Activated naive CD4-positive, alpha-beta T cell treated with anti-CD3 and anti-CD28 coated beads, Interleukin-2, amount 10 ng/mL, durations not matched to agents 7 days and 5 days (primary cell): Measurements from ENCODE around the gene MAGEC2.

ENCODE experiments used
- CTCF ChIA-PET: fragments of 350-600 bp; sonication (Branson Sonifier 250); formaldehyde crosslinking; loops from one replicate; lab custom pipeline; 2021; ENCODE audit warnings: antibody characterized with exemption; lab: Charles Lee
- DNase-seq: peaks from one replicate; pipeline ENCODE4 v3.0.0-alpha.2; 2020
- H3K27ac Mint-ChIP-seq: one replicate; pipeline ENCODE4 v1.8.0; 2021; ENCODE audit warnings: mild to moderate bottlenecking, moderate library complexity, mixed read lengths
- H3K27me3 Mint-ChIP-seq: one replicate; pipeline ENCODE4 v1.8.0; 2021; ENCODE audit warnings: mild to moderate bottlenecking, mixed read lengths
- H3K36me3 Mint-ChIP-seq: one replicate; pipeline ENCODE4 v1.8.0; 2021; ENCODE audit warnings: mixed read lengths
- H3K4me1 Mint-ChIP-seq: one replicate; pipeline ENCODE4 v1.8.0; 2021; ENCODE audit warnings: mixed read lengths
- H3K4me3 Mint-ChIP-seq: one replicate; pipeline ENCODE4 v1.8.0; 2021; ENCODE audit warnings: mild to moderate bottlenecking, moderate library complexity, mixed read lengths
- H3K9me3 Mint-ChIP-seq: one replicate; pipeline ENCODE4 v1.8.0; 2021; ENCODE audit warnings: mixed read lengths

The MAGEC2 gene

GRCh38 chrX:142204522-142205433 lies at the start of gene MAGEC2:
MAGEC2 (minus strand) TSS chrX:142205290; CDS start chrX:142203987, 1,303 bp downstream.
- Mint-ChIP-seq H3K27me3 (no peaks in the 10 kb centered on the region), H3K27ac (no peak within 1 kb of the TSS), H3K4me1 (no peaks in the 10 kb centered on the region), H3K36me3 (no peaks in the 10 kb centered on the region), H3K4me3 (no peak within 1 kb of the TSS), H3K9me3 (peaks cover 3% of the 10 kb centered on the region)
- CTCF ChIA-PET: no interaction called here
- no peak for DNase-seq

GRCh38 chrX:142251680-142252079 lies 46.6 kb upstream of the MAGEC2 start:
- no peaks in the 10 kb centered on the region for H3K4me1 Mint-ChIP-seq
- no peak overlapping the region for H3K27ac Mint-ChIP-seq
- CTCF ChIA-PET: no interaction called here
- DNase-seq: no peak
- H3K36me3 Mint-ChIP-seq: no peaks in the 10 kb centered on the region
- H3K27me3 Mint-ChIP-seq: no peaks in the 10 kb centered on the region
- H3K4me3 Mint-ChIP-seq: no peak overlapping the region
- H3K9me3 Mint-ChIP-seq: peaks cover 2% of the 10 kb centered on the region

- Mint-ChIP-seq H3K27me3 (no peaks in the 10 kb centered on the region), H3K36me3 (no peaks in the 10 kb centered on the region), H3K9me3 (peaks cover 2% of the 10 kb centered on the region), H3K27ac (no peak overlapping the region), H3K4me3 (no peak overlapping the region), H3K4me1 (no peaks in the 10 kb centered on the region)
- DNase-seq: no peak
- CTCF ChIA-PET: no interaction called here
These were observed 46.1 kb upstream of the MAGEC2 start for GRCh38 chrX:142251202-142251601.

GRCh38 chrX:142250502-142250901 lies 45.4 kb upstream of the MAGEC2 start:
- H3K4me1 Mint-ChIP-seq: no peaks in the 10 kb centered on the region
- H3K27ac Mint-ChIP-seq: no peak overlapping the region
- peaks cover 2% of the 10 kb centered on the region for H3K9me3 Mint-ChIP-seq
- no peaks in the 10 kb centered on the region for H3K36me3 Mint-ChIP-seq
- no peak for DNase-seq
- no peak overlapping the region for H3K4me3 Mint-ChIP-seq
- CTCF ChIA-PET: no interaction called here
- H3K27me3 Mint-ChIP-seq: no peaks in the 10 kb centered on the region

- Mint-ChIP-seq H3K27me3 (no peaks in the 10 kb centered on the region), H3K4me3 (no peak overlapping the region), H3K9me3 (peaks cover 2% of the 10 kb centered on the region), H3K4me1 (no peaks in the 10 kb centered on the region), H3K36me3 (no peaks in the 10 kb centered on the region), H3K27ac (no peak overlapping the region)
- CTCF ChIA-PET: no interaction called here
- DNase-seq: no peak
These were observed 44.6 kb upstream of the MAGEC2 start for GRCh38 chrX:142249721-142250120.

GRCh38 chrX:142244568-142244967 lies 39.5 kb upstream of the MAGEC2 start:
- CTCF ChIA-PET: no interaction called here
- Mint-ChIP-seq H3K36me3 (no peaks in the 10 kb centered on the region), H3K27ac (no peak overlapping the region), H3K4me3 (no peak overlapping the region), H3K4me1 (no peaks in the 10 kb centered on the region), H3K9me3 (no peaks in the 10 kb centered on the region), H3K27me3 (no peaks in the 10 kb centered on the region)
- DNase-seq: no peak

GRCh38 chrX:142238536-142238935 lies 33.4 kb upstream of the MAGEC2 start:
- no peak overlapping the region for H3K4me3 Mint-ChIP-seq

GRCh38 chrX:142233400-142233799 lies 28.3 kb upstream of the MAGEC2 start:
- H3K27me3 Mint-ChIP-seq: no peaks in the 10 kb centered on the region
- H3K4me3 Mint-ChIP-seq: no peak overlapping the region
- no peak overlapping the region for H3K27ac Mint-ChIP-seq
- CTCF ChIA-PET: no interaction called here
- H3K36me3 Mint-ChIP-seq: no peaks in the 10 kb centered on the region
- H3K4me1 Mint-ChIP-seq: no peaks in the 10 kb centered on the region
- peaks cover 3% of the 10 kb centered on the region for H3K9me3 Mint-ChIP-seq
- no peak for DNase-seq

More at GRCh38 chrX:142238536-142238935, 33.4 kb upstream of the MAGEC2 start:
- CTCF ChIA-PET: no interaction called here
- H3K36me3 Mint-ChIP-seq: no peaks in the 10 kb centered on the region
- H3K9me3 Mint-ChIP-seq: peaks cover 3% of the 10 kb centered on the region
- H3K27me3 Mint-ChIP-seq: no peaks in the 10 kb centered on the region
- H3K4me1 Mint-ChIP-seq: no peaks in the 10 kb centered on the region
- no peak overlapping the region for H3K27ac Mint-ChIP-seq
- no peak for DNase-seq

- H3K4me3 Mint-ChIP-seq: no peak overlapping the region
- no peaks in the 10 kb centered on the region for H3K9me3 Mint-ChIP-seq
- H3K27me3 Mint-ChIP-seq: no peaks in the 10 kb centered on the region
- DNase-seq: no peak
- H3K36me3 Mint-ChIP-seq: no peaks in the 10 kb centered on the region
- H3K4me1 Mint-ChIP-seq: no peaks in the 10 kb centered on the region
- CTCF ChIA-PET: no interaction called here
- H3K27ac Mint-ChIP-seq: no peak overlapping the region
These were observed 9.0 kb upstream of the MAGEC2 start for GRCh38 chrX:142214081-142214480.

- H3K4me1 Mint-ChIP-seq: no peaks in the 10 kb centered on the region
- H3K9me3 Mint-ChIP-seq: peaks cover 3% of the 10 kb centered on the region
- DNase-seq: no peak
- no peaks in the 10 kb centered on the region for H3K36me3 Mint-ChIP-seq
- H3K27me3 Mint-ChIP-seq: no peaks in the 10 kb centered on the region
- no peak overlapping the region for H3K27ac Mint-ChIP-seq
- no peak overlapping the region for H3K4me3 Mint-ChIP-seq
- CTCF ChIA-PET: no interaction called here
These were observed 4.0 kb downstream of the MAGEC2 start for GRCh38 chrX:142201113-142201512.

GRCh38 chrX:142186103-142186502 lies 19.0 kb downstream of the MAGEC2 start:
- no peaks in the 10 kb centered on the region for H3K4me1 Mint-ChIP-seq
- peaks cover 2% of the 10 kb centered on the region for H3K9me3 Mint-ChIP-seq
- no peak overlapping the region for H3K4me3 Mint-ChIP-seq
- H3K36me3 Mint-ChIP-seq: no peaks in the 10 kb centered on the region
- no peaks in the 10 kb centered on the region for H3K27me3 Mint-ChIP-seq
- CTCF ChIA-PET: no interaction called here
- no peak for DNase-seq
- no peak overlapping the region for H3K27ac Mint-ChIP-seq

GRCh38 chrX:142184756-142185602 lies 20.1 kb downstream of the MAGEC2 start:
- Mint-ChIP-seq H3K27ac (no peak overlapping the region), H3K4me3 (no peak overlapping the region), H3K27me3 (no peaks in the 10 kb centered on the region), H3K4me1 (no peaks in the 10 kb centered on the region), H3K36me3 (no peaks in the 10 kb centered on the region), H3K9me3 (peaks cover 2% of the 10 kb centered on the region)
- DNase-seq: no peak
- CTCF ChIA-PET: no interaction called here

- no peak overlapping the region for H3K4me3 Mint-ChIP-seq
- H3K4me1 Mint-ChIP-seq: no peaks in the 10 kb centered on the region
- H3K27ac Mint-ChIP-seq: no peak overlapping the region
- H3K36me3 Mint-ChIP-seq: no peaks in the 10 kb centered on the region
- peaks cover 5% of the 10 kb centered on the region for H3K9me3 Mint-ChIP-seq
- DNase-seq: no peak
- no peaks in the 10 kb centered on the region for H3K27me3 Mint-ChIP-seq
- CTCF ChIA-PET: no interaction called here
These were observed 48.5 kb downstream of the MAGEC2 start for GRCh38 chrX:142156567-142156966.
